Measurements from ENCODE around the gene RNF225. TPM values are rescaled to one million over a fixed set of nuclear protein-coding genes. Genes with fewer than 3 reads are reported as not detected.

RNF225 gene
- total RNA-seq, 2 experiments from 2014 or later = 1.7 to 2.1 TPM

DNA sequence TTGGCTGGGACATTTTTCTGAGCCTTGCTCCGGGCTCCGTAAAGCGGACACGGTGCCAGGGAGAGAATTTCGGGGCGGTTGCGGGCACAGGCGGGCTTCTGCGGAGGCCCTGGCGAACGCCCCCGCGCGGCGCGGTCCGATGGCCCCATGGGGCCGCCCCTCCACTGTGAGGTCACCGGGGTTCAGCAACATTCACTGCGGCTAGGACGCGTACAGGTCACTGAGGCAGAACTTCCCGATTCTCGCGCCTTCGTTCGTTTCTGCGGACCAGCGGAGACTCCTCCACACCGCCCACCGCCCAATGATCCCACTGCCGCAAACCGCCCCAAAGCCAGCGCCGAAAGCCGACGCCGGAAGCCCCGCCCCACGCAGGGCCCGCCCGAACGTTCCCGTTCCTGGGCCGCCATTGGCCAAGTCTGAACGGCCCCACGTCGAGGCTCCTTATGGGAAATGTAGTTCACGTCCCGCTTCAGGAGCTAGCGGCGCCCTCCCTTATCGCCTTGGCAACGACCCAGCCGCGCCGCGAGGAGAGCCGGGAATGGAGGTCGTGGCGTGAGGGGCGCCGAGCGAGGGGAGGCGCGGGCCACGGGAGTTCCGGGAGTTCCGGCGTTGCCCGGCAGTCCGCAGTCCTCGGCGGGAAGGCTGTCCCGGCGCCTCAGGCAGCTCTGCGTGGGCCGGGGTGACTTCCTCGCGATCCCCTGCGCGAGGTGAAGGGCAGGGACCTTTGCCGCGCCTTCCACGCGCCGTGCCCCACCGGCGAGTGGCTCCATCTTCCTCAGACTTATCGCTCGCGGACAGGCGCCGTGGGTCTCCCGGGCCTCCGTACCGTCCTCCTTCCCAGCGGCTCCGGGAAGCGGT is 12.9 kb downstream of the RNF225 start, which contains the start of gene ZNF584:
TSS of gene ZNF584 (plus strand) at position 498 of the 858 bp plus-strand sequence. CDS start 499 bp downstream, outside the sequence.
- CTCF ChIA-PET (ENCODE audit: unreplicated experiment) = no interaction called here
- H3K4me1 ChIP-seq (ENCODE audit: insufficient read depth, low read length, poor library complexity, severe bottlenecking) = peaks cover 20% of the 10 kb centered on the region
- DNase-seq (ENCODE audit: low spot score) = peak; percentile 97
- intact Hi-C loops (cut with micrococcal nuclease; ENCODE audit: unreplicated experiment) = loop anchor here (1.0 to 5.0 kb wide), 4 partner anchors 43 to 226 kb away; partner anchors contain the start of genes ZNF274, ZNF324, ZNF324B and ZSCAN22
- peak within 1 kb of the TSS; percentile 83 for H3K4me3 ChIP-seq (ENCODE audit: low read depth, low read length, poor library complexity, severe bottlenecking)
- POLR2A ChIA-PET = interaction anchor here (0.8 kb wide), 1 partner anchor 56 kb away, joined by 3 read pairs; no protein-coding TSS in a partner anchor
- BruUV-seq (replicated peaks) = no TSS peak
- no peaks in the 10 kb centered on the region for H4K20me1 ChIP-seq (ENCODE audit: insufficient read depth, low read length)
- H3K4me2 ChIP-seq (ENCODE audit: low read length) = peak within 1 kb of the TSS; percentile 96
- TF ChIP-seq, protein P1, sequence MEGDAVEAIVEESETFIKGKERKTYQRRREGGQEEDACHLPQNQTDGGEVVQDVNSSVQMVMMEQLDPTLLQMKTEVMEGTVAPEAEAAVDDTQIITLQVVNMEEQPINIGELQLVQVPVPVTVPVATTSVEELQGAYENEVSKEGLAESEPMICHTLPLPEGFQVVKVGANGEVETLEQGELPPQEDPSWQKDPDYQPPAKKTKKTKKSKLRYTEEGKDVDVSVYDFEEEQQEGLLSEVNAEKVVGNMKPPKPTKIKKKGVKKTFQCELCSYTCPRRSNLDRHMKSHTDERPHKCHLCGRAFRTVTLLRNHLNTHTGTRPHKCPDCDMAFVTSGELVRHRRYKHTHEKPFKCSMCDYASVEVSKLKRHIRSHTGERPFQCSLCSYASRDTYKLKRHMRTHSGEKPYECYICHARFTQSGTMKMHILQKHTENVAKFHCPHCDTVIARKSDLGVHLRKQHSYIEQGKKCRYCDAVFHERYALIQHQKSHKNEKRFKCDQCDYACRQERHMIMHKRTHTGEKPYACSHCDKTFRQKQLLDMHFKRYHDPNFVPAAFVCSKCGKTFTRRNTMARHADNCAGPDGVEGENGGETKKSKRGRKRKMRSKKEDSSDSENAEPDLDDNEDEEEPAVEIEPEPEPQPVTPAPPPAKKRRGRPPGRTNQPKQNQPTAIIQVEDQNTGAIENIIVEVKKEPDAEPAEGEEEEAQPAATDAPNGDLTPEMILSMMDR (conservative IDR thresholded peaks at IDR 0.05; ENCODE audit: low read length) = peak; percentile 45
- no peak for TF ChIP-seq EZH2phosphoT487 (IDR thresholded peaks at IDR 0.05; ENCODE audit: borderline replicate concordance, low read depth, low read length)
- H3K9me3 ChIP-seq (ENCODE audit: low read length) = no peaks in the 10 kb centered on the region
- peak within 1 kb of the TSS; percentile 47 for H3K27ac ChIP-seq (ENCODE audit: low read depth, low read length, poor library complexity, severe bottlenecking)
- H2AFZ ChIP-seq (ENCODE audit: low read length) = peak within 1 kb of the TSS; percentile 63
- H3K79me2 ChIP-seq (ENCODE audit: insufficient read depth, low read depth, low read length) = peaks cover 12% of the 10 kb centered on the region; the same call in 1 of the 2 replicates
- no peaks in the 10 kb centered on the region for H3K36me3 ChIP-seq (ENCODE audit: insufficient read depth, low read length)
- H3K9me2 ChIP-seq (ENCODE audit: insufficient read depth, low read length) = no peaks in the 10 kb centered on the region

- Histone ChIP-seq H3K4me2 (ENCODE audit: low read length) (peak overlapping the region; percentile 91), H3K36me3 (ENCODE audit: insufficient read depth, low read length) (no peaks in the 10 kb centered on the region), H3K4me3 (ENCODE audit: low read depth, low read length, poor library complexity, severe bottlenecking) (peak overlapping the region; percentile 83), H4K20me1 (ENCODE audit: insufficient read depth, low read length) (no peaks in the 10 kb centered on the region), H3K9me3 (ENCODE audit: low read length) (no peaks in the 10 kb centered on the region), H3K9me2 (ENCODE audit: insufficient read depth, low read length) (no peaks in the 10 kb centered on the region), H2AFZ (ENCODE audit: low read length) (peak overlapping the region; percentile 63), H3K4me1 (ENCODE audit: insufficient read depth, low read length, poor library complexity, severe bottlenecking) (peaks cover 20% of the 10 kb centered on the region), H3K27ac (ENCODE audit: low read depth, low read length, poor library complexity, severe bottlenecking) (no peak overlapping the region), H3K79me2 (ENCODE audit: insufficient read depth, low read depth, low read length) (peaks cover 12% of the 10 kb centered on the region; the same call in 1 of the 2 replicates)
- BruUV-seq (replicated peaks) = no TSS peak
- ChIA-PET POLR2A (interaction anchor here (0.8 kb wide), 1 partner anchor 56 kb away, joined by 3 read pairs; no protein-coding TSS in a partner anchor), CTCF (ENCODE audit: unreplicated experiment) (no interaction called here)
- intact Hi-C loops (cut with micrococcal nuclease; ENCODE audit: unreplicated experiment) = loop anchor here (2.0 to 5.0 kb wide), 3 partner anchors 58 to 226 kb away; partner anchors contain the start of genes ZNF274, ZNF324 and ZSCAN22
- no peak for TF ChIP-seq EZH2phosphoT487 (IDR thresholded peaks at IDR 0.05; ENCODE audit: borderline replicate concordance, low read depth, low read length)
- TF ChIP-seq, protein P1 (conservative IDR thresholded peaks at IDR 0.05; ENCODE audit: low read length) = no peak
- no peak for DNase-seq (ENCODE audit: low spot score)
These were observed 13.7 kb downstream of the RNF225 start for GRCh38 chr19:58409010-58409790.

Data from OCI-LY7 (cell line).